NCI-H526 (cell line): Measurements from ENCODE around the gene CISD2.
"Not testable (repeated sequence)": the region's sequence is repeated elsewhere in the genome, so short reads cannot be mapped to it uniquely, and the experiment has no call there.

ENCODE experiments used
- DNase-seq, 2 experiments: peaks; one replicate each; lab custom pipeline; 2025; lab: John Stamatoyannopoulos, UW

Gene CISD2, protein sequence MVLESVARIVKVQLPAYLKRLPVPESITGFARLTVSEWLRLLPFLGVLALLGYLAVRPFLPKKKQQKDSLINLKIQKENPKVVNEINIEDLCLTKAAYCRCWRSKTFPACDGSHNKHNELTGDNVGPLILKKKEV

DNA sequence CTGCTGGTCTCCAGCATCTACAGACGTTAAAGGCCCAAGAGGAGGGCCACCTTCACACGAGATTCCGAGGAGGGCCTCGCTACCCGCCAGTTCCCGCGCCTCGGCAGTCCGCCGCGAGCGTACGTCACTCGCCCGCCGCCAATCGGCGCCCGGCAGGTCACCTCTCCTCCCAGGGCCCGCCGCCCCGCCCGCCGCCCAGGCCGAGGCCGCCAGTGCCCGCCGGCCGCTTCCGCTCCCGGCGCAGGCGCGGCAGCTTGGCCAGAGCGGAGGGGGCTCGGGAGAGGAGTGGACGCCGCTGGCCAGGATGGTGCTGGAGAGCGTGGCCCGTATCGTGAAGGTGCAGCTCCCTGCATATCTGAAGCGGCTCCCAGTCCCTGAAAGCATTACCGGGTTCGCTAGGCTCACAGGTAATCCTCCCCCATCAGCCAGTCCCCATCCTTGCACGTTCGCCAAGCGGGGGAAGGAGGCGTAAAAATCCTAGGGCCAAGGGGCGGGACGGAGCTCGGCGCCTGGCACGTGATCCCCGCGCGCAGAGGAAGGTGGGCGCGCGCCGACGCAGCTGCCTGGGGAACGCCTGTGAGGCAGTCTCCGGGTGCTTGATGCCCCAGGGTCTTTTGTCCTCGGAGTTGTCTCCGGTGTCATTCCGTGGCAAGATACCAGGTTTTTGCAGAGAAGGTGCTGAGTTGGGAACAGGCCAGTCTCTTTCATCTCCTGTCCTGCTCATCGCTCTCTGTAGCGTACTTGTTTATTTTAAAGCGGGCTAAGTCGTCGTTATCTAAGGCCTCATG is at the start of gene CISD2:
TSS of gene CISD2 (plus strand) at position 212 of the 788 bp plus-strand sequence. CDS start at position 305, 93 bp downstream.
- peak; percentile 80 to 92 for DNase-seq

DNA sequence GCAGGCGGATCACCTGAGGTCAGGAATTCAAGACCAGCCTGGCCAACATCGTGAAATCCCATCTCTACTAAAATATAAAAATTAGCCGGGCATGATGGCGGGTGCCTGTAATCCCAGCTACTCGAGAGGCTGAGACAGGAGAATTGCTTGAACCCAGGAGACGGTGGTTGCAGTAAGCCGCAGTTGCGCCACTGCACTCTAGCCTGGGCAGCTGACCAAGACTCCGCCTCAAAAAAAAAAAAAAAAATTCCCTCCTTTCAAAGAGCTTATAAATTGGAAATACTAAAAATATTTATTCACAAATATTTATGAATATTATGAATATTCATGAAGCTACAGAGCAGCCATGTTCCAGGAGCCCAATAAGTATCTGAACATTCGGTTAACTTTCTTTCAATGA is 49.7 kb upstream of the CISD2 start:
- DNase-seq: not testable (repeated sequence)

DNA sequence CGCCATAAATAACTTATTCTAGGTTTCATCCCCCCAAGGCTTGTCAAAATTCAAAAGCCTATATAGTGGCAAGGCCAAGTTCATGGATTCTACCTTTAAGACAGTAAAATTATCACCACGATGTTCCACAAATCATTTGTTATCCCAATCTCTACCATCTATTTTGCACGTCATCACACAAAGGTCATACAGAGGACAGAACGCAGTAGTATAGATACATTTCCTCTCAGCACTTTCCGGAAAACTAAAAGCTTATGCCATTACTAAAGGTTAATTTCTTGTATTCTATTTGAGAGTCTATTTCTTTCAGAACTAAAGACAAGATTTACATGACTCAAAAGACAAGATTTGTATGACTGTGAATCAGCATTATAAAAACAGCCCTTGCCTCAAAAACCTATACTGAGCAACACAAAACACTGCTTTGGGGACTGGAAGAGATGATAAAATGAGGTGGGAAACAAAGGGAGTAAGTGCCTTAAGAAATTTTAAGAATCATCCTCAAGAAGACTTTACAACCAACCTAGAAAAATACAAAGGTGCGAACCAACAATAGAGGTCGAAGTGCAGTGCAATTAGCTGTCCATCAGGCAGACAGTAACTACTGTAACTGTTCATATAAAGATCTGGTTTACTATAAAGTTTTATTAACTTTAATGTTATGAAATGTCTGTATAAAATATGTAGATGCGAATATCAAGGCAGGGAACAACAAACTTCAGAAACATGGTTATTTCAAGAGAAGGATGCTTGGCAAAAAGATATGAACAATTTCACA is 49.0 kb upstream of the CISD2 start:
- no peak for DNase-seq

DNA sequence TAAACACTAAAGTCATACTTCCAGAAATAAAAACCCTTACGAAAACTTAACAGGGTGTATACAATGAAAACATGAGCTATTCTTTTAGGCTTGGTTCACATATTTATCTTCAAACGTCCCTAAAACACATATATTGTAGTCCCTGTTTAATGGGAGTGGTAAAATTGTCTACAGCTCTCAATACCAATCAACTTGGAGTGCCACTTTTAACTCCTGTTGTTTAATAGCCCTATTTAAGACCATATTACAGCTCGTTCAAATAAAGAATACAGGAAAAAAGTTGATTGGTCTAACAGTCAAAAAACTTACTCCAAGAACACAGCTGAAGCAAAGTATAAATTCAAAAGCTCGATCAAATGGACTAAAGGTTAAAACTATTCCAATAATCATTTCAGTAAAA is 45.3 kb upstream of the CISD2 start:
- no peak for DNase-seq

DNA sequence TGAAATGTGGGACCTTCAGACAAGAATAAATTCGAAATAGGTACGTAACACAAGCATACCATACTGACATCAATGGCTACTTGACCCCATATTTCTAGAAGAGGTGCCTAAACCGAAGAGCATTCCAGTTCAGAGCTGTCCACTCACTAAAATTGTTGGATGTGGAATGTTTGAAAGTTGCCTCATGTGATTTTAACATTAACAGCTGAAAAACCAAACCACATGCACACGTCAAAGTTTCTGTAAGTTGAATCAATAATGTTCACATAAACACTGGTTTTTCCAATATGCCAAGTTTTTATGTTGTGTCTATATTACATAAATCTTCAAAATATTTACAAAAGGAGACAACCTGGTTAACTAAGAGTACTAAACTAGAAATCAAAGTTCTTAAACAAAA is 44.9 kb upstream of the CISD2 start:
- DNase-seq: no peak

DNA sequence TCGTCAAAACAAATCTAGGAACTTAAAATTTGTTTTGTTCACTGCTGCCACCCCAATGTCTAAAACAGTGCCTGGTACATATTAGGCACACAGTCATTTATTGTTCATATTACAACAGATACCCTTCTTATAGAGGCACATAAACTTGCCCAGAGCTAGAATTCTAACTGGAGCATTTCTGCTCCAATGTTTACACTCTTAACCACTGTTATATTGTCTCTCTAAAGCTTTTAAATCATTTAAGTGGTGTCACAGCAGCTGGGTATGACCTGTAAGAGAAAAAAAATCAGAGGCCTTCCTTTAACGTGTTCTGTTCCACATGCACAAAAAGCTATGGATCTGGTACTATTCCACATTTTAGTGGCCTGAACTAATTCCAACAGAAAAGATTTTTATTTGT is 44.4 kb upstream of the CISD2 start:
- DNase-seq: no peak

DNA sequence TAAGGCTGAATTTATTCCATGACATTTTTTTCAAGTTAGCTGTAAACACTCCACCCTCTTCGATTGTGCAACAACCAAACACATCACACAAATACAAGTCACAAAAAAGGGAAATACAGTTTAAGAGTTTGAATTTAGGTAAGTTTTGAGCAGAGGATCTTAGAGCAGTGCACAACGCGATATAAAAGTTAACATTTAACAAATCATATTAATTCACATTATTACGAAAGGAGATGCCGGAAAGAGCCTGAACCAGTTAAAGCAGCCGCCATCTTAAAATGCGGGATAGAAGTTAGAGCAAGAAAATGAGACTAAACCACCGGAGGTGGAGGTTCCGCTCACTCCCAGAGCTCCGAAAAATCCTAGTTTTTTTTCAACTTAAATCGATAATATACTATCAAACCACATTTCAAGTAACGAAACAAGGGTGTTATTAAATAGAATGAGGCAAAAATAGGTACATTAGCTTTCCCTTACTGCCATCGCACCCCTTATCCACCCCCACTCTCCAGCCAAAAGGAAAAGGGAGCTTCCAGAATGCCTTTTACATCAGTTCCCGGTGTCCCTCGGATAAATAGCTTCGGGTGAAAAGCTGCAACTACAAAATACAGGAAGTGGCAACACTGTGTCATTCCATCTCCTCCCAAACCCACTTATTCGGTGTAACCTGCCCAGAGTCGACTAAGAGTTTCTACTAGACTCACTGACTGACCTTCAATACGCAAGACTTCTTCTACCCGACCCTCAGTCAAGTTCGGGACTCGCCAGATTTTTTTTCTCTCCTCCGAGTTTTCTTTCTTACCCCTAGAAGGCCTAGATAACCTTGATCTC is 43.3 kb upstream of the CISD2 start:
- peak; percentile 23 to 41 for DNase-seq

DNA sequence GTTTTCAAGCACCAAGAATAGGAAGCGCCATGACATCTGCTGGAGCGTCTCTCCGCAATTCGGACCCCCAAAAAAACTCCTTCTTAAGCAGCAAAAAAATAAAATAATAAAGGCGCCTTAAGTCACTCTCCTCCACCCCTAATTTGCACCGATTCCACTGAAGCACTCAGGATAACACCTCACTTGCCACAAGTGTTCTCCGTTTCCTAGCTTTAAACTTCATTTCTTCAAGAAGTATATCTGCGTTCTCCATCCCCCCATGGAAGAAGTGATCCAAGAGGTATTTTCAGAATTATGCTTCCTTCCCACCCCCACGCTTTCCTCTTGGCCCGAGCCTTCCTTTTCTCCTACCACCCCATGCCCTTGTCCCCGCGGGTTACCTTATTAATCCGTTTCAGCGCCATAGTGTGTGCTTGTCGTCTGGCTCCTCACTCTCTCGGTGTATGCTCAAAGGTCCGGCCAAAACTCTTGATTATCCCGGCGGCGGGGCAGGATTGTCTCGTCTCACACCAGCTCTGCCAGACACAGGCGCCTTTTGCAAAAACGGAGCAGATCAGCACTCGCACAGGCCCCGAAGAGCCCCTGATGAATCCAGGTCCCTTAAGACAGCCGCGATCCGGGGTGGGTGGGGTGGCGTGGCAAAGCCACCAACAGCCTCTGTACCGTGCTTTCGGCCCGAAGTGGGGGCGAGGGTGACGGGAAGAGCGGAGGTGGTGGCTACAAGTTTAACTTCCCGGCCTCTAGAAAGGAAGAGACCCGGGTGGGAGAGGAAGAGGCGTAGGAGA is 42.5 kb upstream of the CISD2 start:
- no peak for DNase-seq

DNA sequence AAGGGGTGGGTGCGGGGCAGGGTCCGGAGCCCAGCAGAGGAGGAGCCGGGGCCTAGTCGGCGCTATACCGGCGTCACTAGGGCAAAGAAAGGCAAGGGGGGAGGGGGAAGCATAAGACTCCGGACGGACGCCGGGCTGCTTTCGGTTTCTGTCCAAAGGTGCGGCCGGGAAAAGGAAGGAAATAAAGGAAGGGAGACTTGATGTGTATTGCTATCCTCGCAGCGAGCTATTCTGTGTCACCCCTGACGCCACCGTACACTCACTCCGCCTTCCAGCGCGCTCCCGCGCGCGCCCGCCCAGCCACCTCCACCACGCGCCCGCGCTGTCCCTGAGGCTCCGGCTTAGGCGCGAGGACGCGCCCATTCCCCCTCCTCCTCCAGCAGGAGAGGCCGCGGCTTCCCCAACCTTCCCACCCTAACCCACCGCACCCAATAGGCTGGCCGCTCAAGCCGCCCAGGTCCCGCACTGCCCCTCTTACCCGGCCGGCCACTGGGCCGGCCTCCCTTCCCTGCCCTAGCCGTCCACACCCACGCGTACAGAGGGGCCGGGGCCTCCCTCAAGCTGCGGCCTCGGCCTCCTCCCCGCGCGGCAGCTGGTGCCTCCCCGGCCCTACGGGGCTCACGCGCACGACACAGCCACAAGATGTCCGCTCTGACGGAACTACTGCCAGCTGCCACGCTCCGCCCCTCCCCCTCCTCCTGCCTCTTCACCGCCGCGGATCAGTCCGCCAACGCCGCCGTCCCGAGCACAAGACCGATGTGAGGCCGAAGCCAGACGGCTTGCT is 41.7 kb upstream of the CISD2 start, which contains the start of gene UBE2D3:
TSS of gene UBE2D3 (minus strand) at position 662 of the 784 bp plus-strand sequence. CDS start 1,043 bp downstream, outside the sequence.
- DNase-seq: peak; percentile 56 to 90

DNA sequence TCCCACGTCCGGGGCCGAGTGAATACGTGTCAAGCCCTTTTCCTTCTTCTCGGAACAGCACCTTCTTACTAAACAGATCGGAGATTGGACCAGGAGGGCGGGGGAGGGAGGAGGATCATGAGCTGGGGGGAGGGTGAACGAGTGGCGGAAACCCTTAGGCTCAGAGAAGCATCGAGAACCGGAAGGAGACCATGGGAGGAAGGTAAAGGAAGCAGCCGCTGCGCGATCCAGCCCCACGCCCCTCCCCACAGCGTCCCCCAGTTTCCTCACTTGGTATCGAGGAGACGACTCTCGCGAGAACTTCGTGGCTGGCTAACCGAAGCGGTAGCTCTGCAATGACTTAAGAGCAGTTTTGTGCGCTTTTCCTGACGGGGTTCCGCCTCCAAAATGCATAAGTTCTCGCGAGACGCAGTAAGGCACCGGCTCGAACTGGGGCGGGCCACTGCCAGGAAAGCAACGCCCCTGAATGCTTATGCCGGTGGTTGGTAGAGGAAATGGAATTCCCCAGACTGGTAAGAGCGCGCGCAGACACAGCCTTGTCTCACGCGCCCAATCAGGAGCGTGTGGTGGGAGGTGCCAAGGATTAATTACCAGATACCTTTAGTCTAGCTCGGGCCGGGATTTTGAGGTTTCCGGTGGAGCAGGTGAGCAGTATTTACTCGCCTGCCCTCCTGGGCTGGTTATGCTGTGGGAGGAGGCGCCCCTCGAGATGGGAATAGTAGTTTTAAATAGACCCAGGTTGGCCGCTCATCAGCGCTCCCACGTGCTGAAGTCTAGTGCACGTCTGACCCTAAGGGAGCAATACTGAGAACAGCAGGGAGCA is 40.9 kb upstream of the CISD2 start:
- peak; percentile 98 to 99 for DNase-seq

DNA sequence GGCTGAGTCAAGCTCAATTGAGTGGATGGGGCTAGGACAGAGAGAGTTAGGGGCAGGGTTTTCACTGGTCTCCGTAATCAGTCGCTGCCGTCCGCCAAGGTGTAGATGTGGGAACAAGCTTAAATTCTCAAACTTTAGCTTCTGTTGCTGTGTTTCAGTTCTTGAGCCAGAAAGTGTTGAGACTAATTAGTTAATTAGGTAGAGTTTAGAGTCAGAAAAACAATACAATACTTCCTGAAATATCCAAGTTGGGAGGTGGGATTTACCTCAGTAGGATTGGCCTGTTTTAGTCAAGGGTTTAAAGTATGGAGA is 40.3 kb upstream of the CISD2 start:
- peak in 1 of 2 experiments; percentile 34 for DNase-seq

DNA sequence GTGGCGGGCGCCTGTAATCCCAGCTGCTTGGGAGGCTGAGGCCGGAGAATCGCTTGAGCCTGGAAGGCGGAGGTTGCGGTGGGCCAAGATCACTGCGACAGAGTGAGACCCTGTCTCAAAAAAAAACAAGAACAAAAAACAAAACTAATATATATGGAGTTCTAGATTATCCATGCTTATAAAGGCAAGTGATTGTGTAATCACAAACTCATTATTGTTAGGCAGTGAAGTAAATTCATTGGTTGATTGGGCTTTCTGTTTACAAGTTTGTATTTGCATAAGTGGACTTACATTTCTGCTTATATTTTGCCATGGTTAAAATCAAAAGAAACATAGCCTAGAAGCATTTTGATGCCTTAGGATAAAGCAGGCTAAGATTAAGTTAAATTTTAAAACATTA is 39.0 kb upstream of the CISD2 start:
- no peak for DNase-seq

DNA sequence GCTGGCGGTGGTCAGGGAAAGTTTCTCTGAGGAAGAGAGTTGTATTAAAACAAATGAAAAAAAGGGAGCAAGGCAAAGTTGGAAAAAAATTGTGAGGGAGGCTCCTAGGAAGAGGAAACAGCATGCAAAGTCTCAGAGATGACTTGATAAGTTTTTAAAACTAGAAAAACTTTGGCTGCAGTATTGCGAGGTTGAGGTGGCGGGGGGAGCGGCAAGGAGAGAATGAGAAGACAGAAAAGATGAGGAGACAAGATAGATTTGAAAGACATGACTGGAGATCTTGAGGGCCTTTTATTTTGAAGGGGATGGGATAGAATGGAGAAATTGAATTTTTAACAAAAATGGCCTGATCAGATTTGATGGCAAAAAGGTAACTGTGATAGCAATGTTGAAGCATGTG is 36.7 kb upstream of the CISD2 start:
- no peak for DNase-seq

DNA sequence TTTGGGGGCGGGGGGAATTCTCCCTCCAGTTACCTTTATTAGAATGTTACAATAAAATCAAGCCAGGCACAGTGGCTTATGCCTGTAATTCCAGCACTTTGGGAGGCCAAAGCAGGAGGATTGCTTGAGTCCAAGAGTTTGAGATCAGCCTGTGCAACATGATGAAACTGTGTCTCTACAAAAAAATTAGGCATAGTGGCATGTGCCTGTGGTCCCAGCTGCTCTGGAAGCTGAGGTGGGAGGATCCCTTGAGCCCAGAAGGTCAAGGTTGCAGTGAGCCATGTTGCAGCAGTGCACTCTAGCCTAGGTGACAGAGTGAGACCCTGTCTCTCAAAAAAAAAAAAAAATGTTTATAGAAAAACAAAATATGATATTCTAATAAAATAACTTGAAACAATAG is 36.1 kb upstream of the CISD2 start:
- DNase-seq: no peak

DNA sequence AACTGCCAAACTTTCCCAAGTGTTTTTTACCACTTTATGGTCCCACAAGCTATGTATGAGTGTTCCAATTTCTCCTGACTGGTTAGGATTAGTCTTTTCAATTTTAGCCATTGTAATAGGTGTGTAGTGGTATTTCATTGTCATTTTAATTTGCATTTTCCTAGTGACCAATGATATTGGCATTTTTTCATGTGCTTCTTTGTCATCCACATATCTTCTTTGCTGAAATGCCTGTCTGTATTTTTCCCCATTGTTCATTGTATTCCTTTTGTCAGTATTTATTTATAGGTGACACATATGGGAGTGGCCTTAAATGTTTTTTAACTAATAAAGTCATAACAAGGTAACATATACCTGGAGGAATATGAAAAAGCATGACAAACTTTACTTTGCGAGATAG is 32.2 kb upstream of the CISD2 start:
- no peak for DNase-seq

DNA sequence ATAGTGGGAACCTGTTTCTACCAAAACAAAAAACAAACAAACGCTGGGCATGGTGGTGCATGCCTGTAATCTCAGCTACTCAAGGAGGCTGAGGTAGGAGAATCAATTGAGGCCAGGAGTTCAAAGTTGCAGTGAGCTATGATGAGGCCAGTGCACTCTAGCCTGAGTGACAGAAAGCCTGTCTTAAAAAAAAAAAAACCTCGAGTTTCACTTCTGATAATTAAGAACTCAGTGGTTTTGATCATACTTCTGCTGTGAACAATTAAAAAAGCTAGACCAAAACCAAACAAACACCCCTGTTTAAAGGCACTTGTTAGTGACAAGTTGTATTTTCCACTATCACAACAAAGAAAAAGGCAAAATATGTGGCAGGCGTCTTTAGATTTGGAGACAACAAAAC is 26.4 kb upstream of the CISD2 start:
- DNase-seq: no peak

DNA sequence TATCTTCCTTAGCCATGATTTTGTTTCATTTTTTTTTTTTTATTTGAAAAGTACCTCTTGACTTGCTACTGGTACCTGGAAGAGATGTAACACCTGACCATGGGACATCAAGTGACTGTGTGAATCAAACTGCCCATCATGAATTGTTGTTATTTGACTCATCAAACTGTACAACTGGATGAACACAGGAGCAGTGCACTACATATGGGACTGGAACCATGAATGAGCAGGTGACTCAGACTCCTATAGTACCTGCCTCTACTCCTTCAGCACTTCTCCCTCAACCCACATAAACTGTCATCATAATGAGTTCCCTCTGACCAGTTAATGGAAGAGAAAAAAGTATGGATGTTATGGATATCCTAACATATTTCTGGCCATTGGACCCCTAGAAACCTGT is 25.5 kb upstream of the CISD2 start:
- DNase-seq: no peak

DNA sequence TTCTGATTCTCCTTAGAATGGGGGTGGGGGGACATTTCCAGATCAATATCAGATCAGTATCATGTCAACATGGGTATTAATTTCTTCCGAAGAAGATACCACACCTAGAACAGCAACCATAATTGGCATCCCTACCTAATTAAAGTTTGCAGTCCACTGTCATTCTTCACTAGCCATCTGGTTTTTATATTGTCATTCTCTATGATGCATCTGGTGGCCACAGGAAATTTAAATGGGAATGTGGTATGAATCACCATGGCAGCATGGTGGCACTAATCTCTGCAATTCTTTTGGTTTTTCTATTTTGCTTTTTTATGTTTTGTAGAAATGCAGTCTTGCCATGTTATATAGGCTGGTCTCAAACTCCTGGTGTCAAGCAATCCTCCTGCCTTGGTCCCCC is 24.9 kb upstream of the CISD2 start:
- DNase-seq: no peak

DNA sequence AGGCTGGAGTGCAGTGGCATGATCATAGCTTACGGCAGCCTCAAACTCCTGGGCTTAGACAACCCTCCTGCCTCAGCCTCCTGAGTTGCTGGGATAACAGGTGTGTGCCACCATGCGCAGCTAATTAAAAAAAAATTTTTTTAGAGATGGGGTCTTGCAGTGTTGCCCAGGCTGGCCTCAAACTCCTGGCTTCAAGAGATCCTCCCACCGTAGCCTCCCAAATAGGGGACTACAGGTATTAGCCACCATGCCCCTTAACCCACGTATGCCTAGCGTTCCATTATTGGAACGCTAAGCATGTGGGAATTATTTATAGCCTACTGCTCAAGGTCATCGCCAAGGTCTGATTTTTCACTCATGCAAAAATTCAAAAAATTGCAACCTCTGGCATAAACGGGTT is 21.1 kb upstream of the CISD2 start:
- DNase-seq: no peak
